ENCODE data around the gene LONP2.

The LONP2 gene

DNA sequence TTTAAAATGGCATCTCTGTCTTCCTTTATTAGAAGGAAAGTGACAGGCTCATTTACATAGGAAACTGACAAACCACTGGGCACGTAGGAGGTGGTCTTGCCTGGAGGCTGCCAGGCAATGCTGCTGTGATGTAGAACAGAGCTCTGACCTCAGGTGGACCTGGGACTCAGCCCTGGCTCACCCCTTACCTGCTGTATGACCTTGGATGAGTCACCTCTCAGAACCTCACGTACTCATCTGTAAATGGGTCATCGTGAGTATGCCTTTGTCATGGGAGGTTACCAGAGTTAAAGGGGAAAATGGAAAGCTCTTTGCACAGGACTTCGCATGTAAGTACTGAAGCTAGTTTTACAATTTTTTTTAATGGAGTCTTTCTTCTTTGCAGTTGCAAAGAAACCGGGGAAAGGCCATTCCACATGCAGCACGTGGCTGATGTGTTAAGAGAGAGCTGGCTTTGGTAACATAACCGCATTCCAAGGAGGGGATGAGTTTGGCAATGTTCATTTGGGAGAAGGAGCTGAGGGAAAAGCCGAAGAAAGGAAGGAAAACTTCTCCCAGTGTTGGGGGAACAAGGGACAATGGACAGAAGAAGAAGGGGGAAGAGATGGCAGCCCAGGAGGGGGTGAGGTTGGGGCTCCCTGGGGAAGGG, 37.4 kb upstream of the LONP2 start:
- no peak for TF ChIP-seq CTCF (IDR thresholded peaks at IDR 0.05; ENCODE audit: insufficient read depth, low read depth, low read length, missing control alignments)
- H3K4me3 ChIP-seq (ENCODE audit: low read length) = no peak overlapping the region
- DNase-seq (ENCODE audit: low read depth) = peak; percentile 71

DNA sequence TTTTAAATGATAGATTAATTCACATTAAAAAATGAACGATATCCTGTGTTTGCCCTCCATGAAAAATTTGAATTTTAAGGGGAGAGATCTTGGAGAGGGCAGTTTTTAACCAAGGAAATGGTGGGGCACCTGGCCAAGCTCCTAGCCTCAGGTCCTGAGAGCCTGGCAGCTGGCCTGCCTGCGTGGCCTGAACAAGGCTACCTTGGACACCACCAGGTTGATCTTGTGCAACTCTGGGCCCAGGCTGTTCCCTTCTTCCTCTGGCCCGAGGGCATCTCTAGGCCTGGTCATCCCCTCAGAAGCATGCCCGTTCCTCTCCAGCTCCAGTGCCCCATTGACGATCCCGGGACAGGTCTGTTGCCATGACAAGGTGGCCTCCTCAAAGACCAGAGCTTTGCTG, 33.4 kb upstream of the LONP2 start:
- H3K4me3 ChIP-seq (ENCODE audit: low read length) = no peak overlapping the region
- peak; percentile 18 for DNase-seq (ENCODE audit: low read depth)
- TF ChIP-seq CTCF (IDR thresholded peaks at IDR 0.05; ENCODE audit: insufficient read depth, low read depth, low read length, missing control alignments) = no peak

DNA sequence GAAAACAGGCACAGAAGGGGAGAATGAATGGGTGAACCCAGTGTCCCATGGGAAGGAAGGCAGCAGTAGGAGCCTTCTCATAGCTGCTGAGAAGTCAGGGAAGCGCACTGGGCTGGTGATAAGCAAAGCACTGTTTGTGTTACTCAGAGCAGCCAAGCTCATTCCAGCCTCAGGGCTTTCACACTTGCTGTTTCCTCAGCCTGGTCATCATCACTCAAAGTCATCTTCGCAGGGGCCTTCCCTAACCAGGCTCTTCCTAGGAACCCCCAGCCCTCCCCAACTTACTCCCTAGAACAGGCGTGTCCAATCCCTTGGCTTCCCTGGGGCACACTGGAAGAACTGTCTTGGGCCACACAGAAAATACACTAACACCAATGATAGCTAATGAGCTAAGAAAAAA, 32.1 kb upstream of the LONP2 start:
- H3K4me3 ChIP-seq (ENCODE audit: low read length) = no peak overlapping the region
- no peak for TF ChIP-seq CTCF (IDR thresholded peaks at IDR 0.05; ENCODE audit: insufficient read depth, low read depth, low read length, missing control alignments)
- DNase-seq (ENCODE audit: low read depth) = peak; percentile 78

- H3K4me3 ChIP-seq (ENCODE audit: low read length) = no peak overlapping the region
- no peak for DNase-seq (ENCODE audit: low read depth)
- no peak for TF ChIP-seq CTCF (IDR thresholded peaks at IDR 0.05; ENCODE audit: insufficient read depth, low read depth, low read length, missing control alignments)
These were observed 28.4 kb upstream of the LONP2 start for GRCh38 chr16:48215738-48216137.

DNA sequence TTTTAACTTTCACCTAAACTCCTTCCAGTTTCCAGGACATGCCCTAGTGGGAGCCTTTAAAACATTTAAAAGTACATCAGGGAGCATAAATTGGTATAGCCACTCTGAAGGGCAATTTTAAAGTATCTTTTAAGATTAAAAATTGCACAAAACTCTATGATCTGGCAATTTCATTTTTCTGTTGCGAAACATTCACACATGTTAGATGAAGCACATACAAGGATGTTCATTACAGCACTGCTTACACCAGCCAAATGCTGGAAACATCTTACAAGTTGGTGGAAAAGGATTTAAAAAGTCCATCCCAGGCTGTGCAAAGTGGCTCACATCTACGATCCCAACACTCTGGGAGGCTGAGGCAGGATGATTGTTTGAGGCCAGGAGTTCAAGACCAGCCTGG, 26.4 kb upstream of the LONP2 start:
- DNase-seq (ENCODE audit: low read depth) = no peak
- no peak overlapping the region for H3K4me3 ChIP-seq (ENCODE audit: low read length)
- TF ChIP-seq CTCF (IDR thresholded peaks at IDR 0.05; ENCODE audit: insufficient read depth, low read depth, low read length, missing control alignments) = no peak

GRCh38 chr16:48218473-48218872, 25.6 kb upstream of the LONP2 start:
- H3K4me3 ChIP-seq (ENCODE audit: low read length) = no peak overlapping the region
- DNase-seq (ENCODE audit: low read depth) = no peak
- no peak for TF ChIP-seq CTCF (IDR thresholded peaks at IDR 0.05; ENCODE audit: insufficient read depth, low read depth, low read length, missing control alignments)

GRCh38 chr16:48220891-48221290, 23.2 kb upstream of the LONP2 start:
- no peak for DNase-seq (ENCODE audit: low read depth)
- no peak for TF ChIP-seq CTCF (IDR thresholded peaks at IDR 0.05; ENCODE audit: insufficient read depth, low read depth, low read length, missing control alignments)
- no peak overlapping the region for H3K4me3 ChIP-seq (ENCODE audit: low read length)
